Sigmoid colon (tissue), 4 donors: ENCODE data around the gene TRAF3.

ENCODE experiments used
- CTCF ChIP-seq, 4 experiments: fragments of 450-650 bp in 3 of 4; fragments of 200-600 bp in 1 of 4; IDR thresholded peaks; one replicate each; pipeline ENCODE4 v1.5.1; 2016 to 2019; ENCODE audit warnings: antibody characterized with exemption in 4 of 4, mild to moderate bottlenecking in 3 of 4, moderate library complexity in 2 of 4
- EP300 ChIP-seq, 4 donors: sonication (generic); formaldehyde crosslinking; IDR thresholded peaks; one replicate each; pipeline ENCODE4 v1.6.1; 2017; ENCODE audit warnings: antibody characterized with exemption in 4 of 4
- POLR2A ChIP-seq, 2 donors: fragments of 450-650 bp; IDR thresholded peaks; one replicate each; pipeline ENCODE4 v1.6.1; 2016; ENCODE audit warnings: antibody characterized with exemption in 2 of 2, mild to moderate bottlenecking in 2 of 2, moderate library complexity in 2 of 2

- TF ChIP-seq CTCF (IDR thresholded peaks at IDR 0.05), result no peak
- no peak for TF ChIP-seq EP300 (IDR thresholded peaks at IDR 0.05)
- no peak for TF ChIP-seq POLR2A (IDR thresholded peaks at IDR 0.05)
Measured at GRCh38 chr14:102859911-102860310, 82.7 kb downstream of the TRAF3 start.
